Kidney (tissue), 14 donors: ENCODE measurements around the gene KLK11. TPM values are rescaled to one million over a fixed set of nuclear protein-coding genes. Genes with fewer than 3 reads are reported as not detected.

Experiments used
- DNase-seq, 5 donors: peaks; one replicate each; pipeline ENCODE4 v3.0.0-alpha.2; 2013 to 2020
- FAIRE-seq: peaks from 2 replicates; lab custom pipeline; 2012; peaks lifted over from hg19 to GRCh38; lab: Jason Lieb, UNC
- H3K27ac ChIP-seq, 2 donors: one replicate each; pipeline ENCODE4 v1.7.0; 2013; ENCODE audit warnings: low read depth in 2 of 2, low read length in 2 of 2, inconsistent platforms in 1 of 2
- H3K27me3 ChIP-seq: one replicate; pipeline ENCODE4 v1.7.1; 2013; ENCODE audit warnings: low read length, inconsistent platforms; ENCODE audit not compliant: control insufficient read depth, insufficient read depth
- H3K36me3 ChIP-seq, 3 donors: one replicate each; pipeline versions ENCODE4 v1.7.0 to v1.7.1; 2013; ENCODE audit warnings: low read length in 3 of 3, control low read depth in 1 of 3, inconsistent platforms in 1 of 3; ENCODE audit not compliant: insufficient read depth in 3 of 3, control insufficient read depth in 2 of 3
- H3K4me1 ChIP-seq, 3 donors: one replicate each; pipeline versions ENCODE4 v1.7.0 to v1.7.1; 2013; ENCODE audit warnings: low read length in 3 of 3, inconsistent platforms in 1 of 3, low read depth in 1 of 3; ENCODE audit not compliant: control insufficient read depth in 2 of 3, insufficient read depth in 2 of 3
- H3K4me3 ChIP-seq, 3 donors: one replicate each; pipeline versions ENCODE4 v1.7.0 to v1.8.1; 2013; ENCODE audit warnings: low read length in 3 of 3, control low read depth in 1 of 3, inconsistent platforms in 1 of 3
- H3K9ac ChIP-seq, 3 donors: one replicate each; pipeline versions ENCODE4 v1.7.0 to v1.7.1; 2013; ENCODE audit warnings: low read length in 3 of 3, control low read depth in 1 of 3, inconsistent platforms in 1 of 3
- H3K9me3 ChIP-seq, 3 donors: one replicate each; pipeline versions ENCODE4 v1.7.0 to v1.7.1; 2013; ENCODE audit warnings: low read length in 3 of 3, control low read depth in 1 of 3, inconsistent platforms in 1 of 3; ENCODE audit not compliant: control insufficient read depth in 2 of 3, insufficient read depth in 1 of 3
- CTCF ChIP-seq: IDR thresholded peaks from 3 replicates; pipeline ENCODE4 v1.5.1; 2012; ENCODE audit warnings: mild to moderate bottlenecking, moderate library complexity, borderline replicate concordance; ENCODE audit not compliant: insufficient read depth; ENCODE audit errors: extremely low read depth
- intact Hi-C: fragments of 100-400 bp; cut with DNase I; formaldehyde crosslinking; loops from one replicate; pipeline ENCODE4 v1.11.1; 2022
- polyA plus RNA-seq: library from polyadenylated mRNA; stranded (reverse); fragments of 350-450 nt; fragmentation: Illumina TruSeq; extraction: RNeasy Lipid Tissue Mini Kit (QIAGEN cat#74804); gene quantifications from one replicate; pipeline ENCODE4 v1.2.3, GENCODE V29; 2014; ENCODE audit warnings: low read depth, low replicate concordance; ENCODE audit not compliant: insufficient read depth
- total RNA-seq: library from RNA; stranded (reverse); fragmentation: NEBNext Ultra II Directional; extraction: Animal tissue kit (Norgen Biotek cat#: 25700); gene quantifications from one replicate; pipeline ENCODE4 v1.2.1, GENCODE V29; 2021
- donor health status: control.
- donor health status: control.
- donor health status: control.
- donor health status: control.
- donor health status: control.
- donor health status: DM: yes; HTN: yes; CAD: no.
- donor health status: Normal renal cell carcinoma (clear cell type).

KLK11 gene
- total and polyA plus RNA-seq, 2 donors from 2014 or later: 0.47 TPM; not detected in 1

GRCh38 chr19:50998686-50999085, 27.7 kb downstream of the KLK11 start:
- Histone ChIP-seq H3K9ac (no peak overlapping the region), H3K9me3 (no peaks in the 10 kb centered on the region), H3K4me3 (no peak overlapping the region), H3K4me1 (no peaks in the 10 kb centered on the region), H3K27ac (no peak overlapping the region), H3K36me3 (no peaks in the 10 kb centered on the region), H3K27me3 (no peaks in the 10 kb centered on the region)
- no peak for TF ChIP-seq CTCF
- no peak for DNase-seq
- intact Hi-C loops: no loop called here
- FAIRE-seq: no peak

- H3K9me3 ChIP-seq: no peaks in the 10 kb centered on the region
- no peaks in the 10 kb centered on the region for H3K4me1 ChIP-seq
- DNase-seq (no peak), FAIRE-seq (no peak)
- H3K4me3 ChIP-seq: no peak overlapping the region
- no peak overlapping the region for H3K9ac ChIP-seq
- intact Hi-C loops: no loop called here
- H3K36me3 ChIP-seq: no peaks in the 10 kb centered on the region
- H3K27ac ChIP-seq: no peak overlapping the region
- H3K27me3 ChIP-seq: no peaks in the 10 kb centered on the region
- no peak for TF ChIP-seq CTCF
These were observed 28.4 kb downstream of the KLK11 start for GRCh38 chr19:50998061-50998460.

- intact Hi-C loops: no loop called here
- FAIRE-seq: no peak
- no peak overlapping the region for H3K27ac ChIP-seq
These were observed 32.3 kb downstream of the KLK11 start for GRCh38 chr19:50994129-50994528.

More at GRCh38 chr19:50994129-50994528, 32.3 kb downstream of the KLK11 start:
- Histone ChIP-seq H3K27me3 (no peaks in the 10 kb centered on the region), H3K36me3 (no peaks in the 10 kb centered on the region), H3K9ac (no peak overlapping the region), H3K9me3 (no peaks in the 10 kb centered on the region), H3K4me3 (no peak overlapping the region), H3K4me1 (no peaks in the 10 kb centered on the region)
- DNase-seq: no peak
- no peak for TF ChIP-seq CTCF
